GM20431 (cell line): Measurements from ENCODE around the gene ADCY2.

Experiments used
- in situ Hi-C: fragments of 300-500 bp; cut with MseI, MboI; formaldehyde crosslinking; loops from one replicate; pipeline ENCODE4 v1.15.0; 2020; ENCODE audit warnings: low sequenced_read_pairs; ENCODE audit not compliant: unreplicated experiment

ADCY2 gene

DNA sequence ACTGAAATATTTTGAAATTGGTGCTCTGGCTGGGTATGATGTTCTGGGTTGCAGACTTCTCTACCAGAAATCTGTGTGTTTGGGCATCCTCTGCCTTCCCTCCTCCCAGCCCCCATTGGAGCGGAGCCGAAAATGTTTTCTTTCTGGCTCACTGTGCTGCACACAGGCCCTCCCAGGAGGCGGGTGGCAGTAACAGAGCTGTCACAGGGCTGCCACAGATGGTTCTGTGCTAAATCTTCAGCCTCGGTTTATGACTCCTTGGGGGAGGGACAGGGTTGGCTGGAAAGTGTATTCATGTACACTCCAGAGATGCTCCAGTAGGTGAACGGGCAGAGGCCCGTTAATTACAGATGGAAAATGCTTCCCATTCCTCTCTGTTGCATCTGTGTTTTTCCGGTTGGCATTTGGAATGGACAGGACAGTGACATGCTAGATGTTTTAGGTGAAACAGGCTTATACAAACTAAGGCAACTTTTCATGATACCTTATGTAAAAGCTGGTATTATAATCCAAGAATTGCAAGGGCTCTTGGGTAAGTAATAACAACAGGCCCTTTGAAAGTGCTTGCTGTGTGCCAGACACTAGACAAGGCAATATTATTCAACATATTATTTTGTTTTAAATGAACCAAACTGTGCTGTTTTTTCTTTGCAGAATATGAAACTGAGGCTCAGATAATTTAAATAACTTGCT, 180.2 kb downstream of the ADCY2 start:
- in situ Hi-C loops = no loop called here

DNA sequence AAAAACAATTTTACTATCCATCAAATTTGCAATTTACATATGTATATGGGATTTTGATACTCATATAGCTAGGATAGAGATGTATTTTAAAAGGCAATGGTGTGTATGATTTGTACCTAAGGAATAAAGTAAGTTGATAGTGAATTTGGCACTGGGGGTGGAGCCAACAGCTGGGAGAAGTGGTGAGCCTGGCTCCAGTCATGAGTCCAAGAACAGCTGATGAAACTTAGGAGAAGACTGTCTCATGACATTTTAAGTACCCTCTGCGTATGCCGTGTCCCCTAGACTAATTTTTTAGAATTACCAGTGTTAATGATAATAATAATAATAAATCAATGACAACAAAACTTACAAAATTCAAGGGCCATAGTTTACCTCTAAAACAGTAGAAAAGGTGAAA, 181.4 kb downstream of the ADCY2 start:
- in situ Hi-C loops = no loop called here

GRCh38 chr5:7578071-7578470, 182.1 kb downstream of the ADCY2 start:
- in situ Hi-C loops = no loop called here

GRCh38 chr5:7584749-7585148, 188.8 kb downstream of the ADCY2 start:
- in situ Hi-C loops = no loop called here

- in situ Hi-C loops = no loop called here
Measured at GRCh38 chr5:7585807-7586206, 189.9 kb downstream of the ADCY2 start.

DNA sequence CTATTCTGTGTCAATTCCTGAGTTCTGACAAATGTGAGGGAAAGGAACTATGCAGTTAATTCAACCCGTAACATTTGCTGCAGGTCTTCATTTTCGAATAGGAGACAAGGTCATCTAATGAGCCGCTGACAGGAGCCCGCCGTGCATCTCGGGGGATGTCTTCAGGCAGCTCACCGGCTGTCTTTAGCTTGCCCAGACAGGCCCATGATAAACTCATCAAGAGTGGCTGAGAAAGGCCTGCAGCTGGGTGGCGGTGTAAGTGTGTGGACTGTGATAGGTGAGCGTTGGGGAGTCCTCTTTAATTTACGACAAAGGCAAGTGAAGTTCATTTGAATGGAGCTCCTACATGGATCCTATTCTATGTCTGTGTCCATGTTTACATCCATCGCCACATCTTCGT, 190.5 kb downstream of the ADCY2 start:
- in situ Hi-C loops = no loop called here

DNA sequence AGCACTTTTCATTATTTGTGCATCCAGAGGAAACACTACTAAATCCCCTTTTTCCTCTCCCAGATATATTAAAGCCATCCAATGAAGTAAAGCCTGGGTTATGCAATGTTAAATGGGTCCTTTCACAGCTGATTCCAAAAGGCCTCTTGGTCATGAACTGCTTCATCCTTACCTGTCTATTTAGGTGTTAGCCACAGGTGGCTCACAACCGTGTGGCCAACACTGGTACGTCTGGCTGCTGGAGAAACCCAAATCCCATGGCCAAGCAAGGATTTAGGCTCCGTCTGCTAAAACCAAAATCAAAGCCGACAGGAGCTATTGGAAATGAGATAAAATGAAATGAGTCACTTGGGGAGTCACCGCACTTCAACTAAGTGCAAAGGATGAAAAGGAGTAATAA, 193.9 kb downstream of the ADCY2 start:
- in situ Hi-C loops = no loop called here

GRCh38 chr5:7592910-7593309, 197.0 kb downstream of the ADCY2 start:
- in situ Hi-C loops = no loop called here

DNA sequence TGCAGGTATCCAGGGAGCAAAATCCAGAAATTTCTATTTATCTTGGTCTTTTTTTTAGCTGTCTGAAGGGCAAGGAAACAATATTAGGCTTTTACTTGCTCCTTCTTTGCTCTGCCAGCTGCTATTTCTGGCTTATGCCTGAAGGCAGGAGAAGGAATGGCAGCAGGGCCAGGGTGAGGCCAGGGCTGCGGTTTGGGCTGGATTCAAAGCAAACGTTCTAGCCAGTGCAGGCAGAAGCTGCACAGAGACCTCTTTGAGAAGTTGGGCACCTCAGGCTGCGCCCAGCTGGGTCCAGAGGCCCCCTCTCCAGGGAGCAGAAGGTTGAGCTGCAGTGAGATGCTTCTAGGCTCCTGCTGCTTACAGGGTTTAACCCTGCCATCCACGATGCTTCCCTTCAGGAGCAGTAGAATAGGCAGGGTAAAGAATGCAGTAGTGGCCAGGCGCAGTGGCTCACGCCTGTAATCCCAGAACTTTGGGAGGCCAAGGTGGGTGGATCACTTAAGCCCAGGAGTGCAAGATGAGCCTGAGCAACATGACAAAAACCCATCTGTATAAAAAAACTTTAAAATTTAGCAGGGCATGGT, 201.2 kb downstream of the ADCY2 start:
- in situ Hi-C loops = no loop called here

- in situ Hi-C loops = no loop called here
Measured at GRCh38 chr5:7606840-7607465, 211.0 kb downstream of the ADCY2 start.

GRCh38 chr5:7608772-7609171, 212.8 kb downstream of the ADCY2 start:
- in situ Hi-C loops = no loop called here

DNA sequence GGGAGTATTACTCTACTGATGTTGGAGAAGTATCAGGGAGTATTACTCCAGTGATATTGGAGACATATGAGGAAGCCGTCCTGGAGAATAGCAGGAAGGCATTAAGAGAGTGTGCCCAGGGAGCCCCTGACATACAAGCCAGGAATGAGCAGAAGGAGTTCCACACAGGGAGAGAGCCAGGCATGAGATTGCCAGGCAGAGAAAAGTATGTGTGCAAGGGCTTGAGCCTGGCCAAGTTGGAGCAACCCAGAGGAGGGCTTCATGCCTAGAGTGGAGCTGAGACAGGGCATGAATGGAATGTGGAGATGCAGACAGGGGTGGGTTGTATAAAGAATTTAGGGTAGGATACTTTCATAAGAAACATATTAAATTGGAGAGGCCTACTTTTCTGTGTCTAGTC, 213.8 kb downstream of the ADCY2 start:
- in situ Hi-C loops = no loop called here

DNA sequence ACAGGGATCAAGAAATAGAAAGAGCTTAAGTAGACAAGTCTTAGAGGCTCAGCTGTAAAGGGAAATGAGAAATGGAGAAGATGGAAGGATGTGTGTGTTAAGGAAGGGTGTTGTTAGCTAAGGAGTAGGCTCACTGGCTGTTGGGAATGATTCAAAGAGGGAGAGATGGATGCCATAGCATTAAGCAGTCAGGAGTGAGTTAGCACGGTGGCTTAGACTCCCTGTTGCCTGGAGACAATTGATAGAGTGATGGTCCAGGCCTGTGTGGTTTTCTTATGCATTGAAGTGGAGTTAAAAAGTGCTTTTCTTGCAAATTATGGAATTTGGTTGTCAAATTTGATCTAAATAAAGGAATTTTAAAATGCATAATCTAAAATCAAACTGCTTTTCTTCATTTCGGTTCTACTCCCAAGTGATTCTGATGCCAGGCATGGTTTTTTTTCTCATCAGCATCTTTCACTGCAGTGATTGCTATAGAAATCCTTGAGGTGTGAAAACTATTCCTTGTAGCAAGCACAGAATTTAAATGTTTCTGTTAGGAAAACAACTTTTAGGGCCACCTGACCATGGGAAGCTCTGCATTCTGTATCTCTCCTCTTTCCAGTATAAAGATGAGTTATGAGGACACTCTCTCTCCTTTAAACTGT, 214.7 kb downstream of the ADCY2 start:
- in situ Hi-C loops = no loop called here

DNA sequence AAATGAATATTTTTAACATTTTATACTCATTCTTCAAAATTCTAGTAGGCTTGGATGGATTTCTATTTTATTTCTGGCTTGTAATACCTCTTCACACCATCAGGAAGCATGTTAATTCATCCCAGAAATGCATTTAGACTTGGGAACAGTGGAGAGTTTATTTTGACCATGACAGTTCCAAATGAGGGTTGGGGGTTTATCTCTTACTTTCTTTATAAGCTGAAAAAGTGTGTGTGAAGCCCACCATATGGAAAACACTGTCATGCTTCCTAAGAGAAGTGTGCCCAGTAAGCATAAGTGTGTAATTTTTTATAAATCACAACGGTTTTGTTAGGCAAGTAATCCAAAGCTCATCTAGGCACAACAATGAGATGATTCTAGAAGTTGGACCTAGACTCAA, 215.6 kb downstream of the ADCY2 start:
- in situ Hi-C loops = no loop called here

GRCh38 chr5:7615566-7616061, 219.7 kb downstream of the ADCY2 start:
- in situ Hi-C loops = no loop called here

DNA sequence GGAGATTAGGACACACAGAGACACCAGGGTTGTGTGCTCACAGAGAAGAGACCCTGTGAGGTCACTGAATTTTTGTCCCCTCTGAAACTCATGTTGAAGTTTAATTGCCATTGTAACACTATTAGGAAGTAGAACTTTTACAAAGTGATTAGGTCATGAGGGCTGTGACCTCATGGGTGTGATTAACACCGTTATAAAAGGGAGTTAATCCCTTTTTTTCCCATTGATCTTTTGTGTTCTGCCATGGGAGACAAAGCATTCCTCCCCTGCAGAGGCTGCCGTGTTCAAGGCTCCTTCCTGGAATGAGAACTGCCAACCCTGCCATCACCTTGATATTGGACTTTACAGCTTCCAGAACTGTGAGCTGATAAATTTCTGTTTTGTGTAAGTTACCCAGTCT, 221.0 kb downstream of the ADCY2 start:
- in situ Hi-C loops = no loop called here

- in situ Hi-C loops = no loop called here
Measured at GRCh38 chr5:7622498-7622897, 226.6 kb downstream of the ADCY2 start.

DNA sequence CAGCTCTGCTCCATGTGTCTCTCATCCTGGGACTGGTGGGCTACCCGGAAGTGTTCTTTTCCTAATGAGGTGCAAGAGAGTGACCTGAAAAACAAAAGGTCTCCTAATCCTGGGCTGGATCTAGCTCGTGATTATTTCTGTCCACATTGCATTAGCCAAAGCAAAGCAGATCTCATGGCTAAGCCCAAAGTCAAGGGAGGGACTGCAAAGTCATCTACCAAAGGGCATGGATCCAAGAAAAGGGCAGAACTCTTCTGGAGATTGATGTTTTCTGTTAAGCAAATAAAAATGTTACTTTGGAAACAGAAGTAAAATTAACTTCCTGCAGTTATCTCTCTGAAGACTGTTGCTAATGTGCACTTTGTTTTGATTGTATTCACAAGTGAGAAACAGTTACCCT, 229.8 kb downstream of the ADCY2 start:
- in situ Hi-C loops = no loop called here

- in situ Hi-C loops = no loop called here
Measured at GRCh38 chr5:7628248-7628647, 232.3 kb downstream of the ADCY2 start.

GRCh38 chr5:7628820-7629219, 232.9 kb downstream of the ADCY2 start:
- in situ Hi-C loops = no loop called here

DNA sequence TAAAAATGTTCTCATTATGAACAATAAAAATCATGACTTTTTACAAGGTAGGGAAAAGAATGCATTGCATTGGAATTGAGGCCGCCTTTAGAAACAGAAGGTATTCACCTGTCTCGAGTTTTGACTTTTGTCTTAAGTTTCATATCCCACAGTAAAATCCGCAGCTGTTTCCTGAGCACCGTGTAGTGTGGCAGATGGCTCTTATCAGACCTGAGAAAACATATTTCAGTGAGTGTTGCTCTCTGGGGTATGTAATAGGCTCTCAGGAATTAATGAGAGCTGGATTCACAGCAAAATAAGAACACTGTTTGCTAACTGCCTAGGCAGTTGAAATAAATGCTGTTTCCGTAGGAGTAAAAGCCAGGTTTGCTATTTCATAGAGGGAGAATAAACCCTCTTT, 233.6 kb downstream of the ADCY2 start:
- in situ Hi-C loops = no loop called here
